Stimulated activated CD4-positive, alpha-beta T cell treated with anti-CD3 and anti-CD28 coated beads, Interleukin-15, amount 100 ng/mL, for 24 hours (primary cell): ENCODE measurements around the gene FBXO36.

Experiments used
- DNase-seq: peaks from one replicate; pipeline ENCODE4 v3.0.0-alpha.2; 2020

Gene FBXO36

DNA sequence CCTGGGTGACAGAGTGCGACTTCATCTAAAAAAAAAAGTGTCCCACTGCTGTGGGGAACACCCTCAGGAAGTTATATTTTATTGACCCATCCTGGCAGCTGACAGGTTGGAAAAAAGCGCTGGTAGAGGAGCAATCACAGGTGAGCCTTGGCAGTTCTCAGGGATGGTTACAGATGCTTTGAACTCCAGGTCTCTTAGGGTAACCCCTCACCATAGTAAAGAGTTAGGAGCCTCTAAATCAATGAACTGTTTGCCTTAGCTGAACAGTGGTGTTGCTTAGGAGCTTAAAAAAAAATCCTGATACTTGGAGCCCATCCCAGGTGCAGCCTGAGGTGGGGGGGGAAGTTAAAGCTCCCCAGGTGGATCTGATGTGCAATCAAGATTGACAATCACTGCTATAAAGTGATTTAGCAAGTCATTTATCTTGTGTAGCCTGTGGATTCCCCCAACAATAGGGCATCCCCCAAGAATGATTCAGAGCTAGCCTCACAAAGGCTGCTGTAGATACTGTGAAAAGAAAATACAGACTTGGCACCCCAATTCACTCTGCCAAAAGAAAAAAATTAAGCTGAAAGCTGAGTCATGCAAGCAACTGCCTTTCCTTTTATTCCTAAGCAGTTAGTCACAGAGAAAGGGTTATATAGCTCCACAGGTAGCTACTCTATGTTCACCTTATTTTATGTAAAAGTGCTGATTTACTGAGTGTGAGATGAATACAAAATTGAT is 131.6 kb downstream of the FBXO36 start:
- DNase-seq, result peak; percentile 15

GRCh38 chr2:230060672-230061293 is 138.5 kb downstream of the FBXO36 start:
- DNase-seq, result no peak
